Epithelial cell of esophagus (primary cell): Measurements from ENCODE around the gene CASZ1.

ENCODE experiments used
- DNase-seq: peaks from one replicate; pipeline ENCODE4 v3.0.0; 2010; ENCODE audit warnings: low read depth
- H3K4me3 ChIP-seq: 2 replicates; pipeline ENCODE4 v1.5.1; 2011; ENCODE audit warnings: mild to moderate bottlenecking, low read length, control low read depth
- TF ChIP-seq, protein P1 (sequence below): IDR thresholded peaks from 2 replicates; pipeline ENCODE4 v1.5.1; 2011; ENCODE audit warnings: low read depth, mild to moderate bottlenecking, low read length, control low read depth, inconsistent platforms; ENCODE audit not compliant: insufficient read depth; ENCODE audit errors: missing control alignments

Gene CASZ1

DNA sequence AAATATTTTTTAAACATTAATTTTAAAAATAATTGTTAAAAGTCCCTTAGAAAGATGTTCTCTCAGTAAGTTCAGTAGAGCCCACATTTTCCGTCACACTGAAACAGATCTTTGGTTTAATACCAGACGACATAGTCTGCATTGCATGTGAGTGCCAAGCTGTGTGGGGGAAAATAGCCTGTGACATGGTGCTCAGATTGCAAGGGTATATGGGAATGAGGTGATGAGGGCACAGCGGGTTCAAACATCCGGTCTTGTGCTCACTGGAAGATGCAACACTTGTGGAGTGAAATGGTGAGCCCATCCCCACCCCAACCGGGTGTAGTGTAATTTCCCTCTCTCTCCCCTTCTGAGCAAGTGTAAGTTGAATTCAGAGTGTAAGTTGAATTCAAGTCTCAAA, 207.4 kb downstream of the CASZ1 start:
- H3K4me3 ChIP-seq = no peak overlapping the region
- TF ChIP-seq, protein P1, sequence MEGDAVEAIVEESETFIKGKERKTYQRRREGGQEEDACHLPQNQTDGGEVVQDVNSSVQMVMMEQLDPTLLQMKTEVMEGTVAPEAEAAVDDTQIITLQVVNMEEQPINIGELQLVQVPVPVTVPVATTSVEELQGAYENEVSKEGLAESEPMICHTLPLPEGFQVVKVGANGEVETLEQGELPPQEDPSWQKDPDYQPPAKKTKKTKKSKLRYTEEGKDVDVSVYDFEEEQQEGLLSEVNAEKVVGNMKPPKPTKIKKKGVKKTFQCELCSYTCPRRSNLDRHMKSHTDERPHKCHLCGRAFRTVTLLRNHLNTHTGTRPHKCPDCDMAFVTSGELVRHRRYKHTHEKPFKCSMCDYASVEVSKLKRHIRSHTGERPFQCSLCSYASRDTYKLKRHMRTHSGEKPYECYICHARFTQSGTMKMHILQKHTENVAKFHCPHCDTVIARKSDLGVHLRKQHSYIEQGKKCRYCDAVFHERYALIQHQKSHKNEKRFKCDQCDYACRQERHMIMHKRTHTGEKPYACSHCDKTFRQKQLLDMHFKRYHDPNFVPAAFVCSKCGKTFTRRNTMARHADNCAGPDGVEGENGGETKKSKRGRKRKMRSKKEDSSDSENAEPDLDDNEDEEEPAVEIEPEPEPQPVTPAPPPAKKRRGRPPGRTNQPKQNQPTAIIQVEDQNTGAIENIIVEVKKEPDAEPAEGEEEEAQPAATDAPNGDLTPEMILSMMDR = no peak
- DNase-seq = no peak

DNA sequence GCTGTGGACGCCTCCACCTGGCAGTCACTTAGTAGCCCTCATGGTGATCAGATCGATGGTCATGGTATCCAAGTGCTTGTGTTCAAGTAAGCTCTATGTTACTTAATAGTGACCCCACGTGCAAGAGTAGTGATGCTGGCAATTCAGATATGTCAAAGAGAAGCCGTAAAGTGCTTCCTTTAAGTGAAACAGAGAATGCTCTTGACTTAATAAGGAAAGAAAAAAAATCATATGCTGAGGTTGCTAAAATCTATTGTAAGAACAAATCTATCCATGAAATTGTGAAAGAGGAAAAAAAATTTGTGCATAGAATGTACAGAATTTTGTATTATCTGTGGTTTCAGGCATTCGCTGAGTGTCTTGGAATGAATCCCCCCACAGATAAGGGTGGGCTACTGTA, 207.8 kb downstream of the CASZ1 start:
- TF ChIP-seq, protein P1 = no peak
- DNase-seq = no peak
- H3K4me3 ChIP-seq = no peak overlapping the region
